IMR-90 (cell line): Measurements from ENCODE around the gene HHIPL1. TPM values are rescaled to one million over a fixed set of nuclear protein-coding genes. Genes with fewer than 3 reads are reported as not detected.

Experiments
- ATAC-seq: fragments of 200-7000 bp; cut with Tn5 transposase; 2 replicates; pipeline ENCODE4 v1.9.1; 2020; ENCODE audit warnings: low read depth, mild to moderate bottlenecking, moderate library complexity
- BruUV-seq: library from RNA; stranded (reverse); fragments of 400-500 nt; replicated peaks from 2 replicates; lab custom pipeline; 2021; lab: Mats Ljungman, UMichigan
- CTCF ChIA-PET: fragments of 300-600 bp; formaldehyde crosslinking; extraction: SDS; loops from one replicate; lab custom pipeline; 2021; ENCODE audit warnings: antibody characterized with exemption; lab: Yijun Ruan, JAX
- POLR2A ChIA-PET: fragments of 300-600 bp; sonication (Branson Sonifier 250); formaldehyde crosslinking; loops from one replicate; lab custom pipeline; 2022; ENCODE audit warnings: antibody characterized with exemption; ENCODE audit not compliant: unreplicated experiment; lab: Charles Lee
- DNase-seq: peaks from one replicate; pipeline ENCODE4 v3.0.0; 2013
- H2AFZ ChIP-seq: replicated peaks from 2 replicates; pipeline ENCODE3; 2013; ENCODE audit warnings: low read length, mild to moderate bottlenecking; ENCODE audit not compliant: poor library complexity
- H2AK5ac ChIP-seq: 2 replicates; pipeline ENCODE4 v1.6.1; 2013; ENCODE audit warnings: low read depth, low read length, inconsistent platforms
- H2AK9ac ChIP-seq: replicated peaks from 2 replicates; pipeline ENCODE3; 2013; ENCODE audit warnings: mild to moderate bottlenecking, low read depth, low read length, moderate library complexity; ENCODE audit not compliant: poor library complexity
- H2BK120ac ChIP-seq: 2 replicates; pipeline ENCODE4 v1.6.1; 2013; ENCODE audit warnings: low read depth, low read length, inconsistent platforms
- H2BK15ac ChIP-seq: 3 replicates; pipeline ENCODE4 v1.6.1; 2013; ENCODE audit warnings: low read depth, low read length, inconsistent platforms
- H2BK20ac ChIP-seq: 2 replicates; pipeline ENCODE4 v1.6.1; 2013; ENCODE audit warnings: low read depth, mild to moderate bottlenecking, inconsistent platforms, low read length, moderate library complexity
- H2BK5ac ChIP-seq: 2 replicates; pipeline ENCODE4 v1.6.1; 2013; ENCODE audit warnings: mild to moderate bottlenecking, low read depth, low read length, inconsistent platforms; ENCODE audit not compliant: poor library complexity, severe bottlenecking
- H3K14ac ChIP-seq: replicated peaks from 2 replicates; pipeline ENCODE4 v1.6.1; 2013; ENCODE audit warnings: low read depth, low read length, inconsistent platforms
- H3K18ac ChIP-seq: 2 replicates; pipeline ENCODE4 v1.6.1; 2013; ENCODE audit warnings: low read depth, low read length, control low read depth
- H3K23ac ChIP-seq: 2 replicates; pipeline ENCODE4 v1.6.1; 2013; ENCODE audit warnings: low read depth, low read length, inconsistent platforms
- H3K27ac ChIP-seq: 2 replicates; pipeline ENCODE4 v1.5.1; 2013; ENCODE audit warnings: mild to moderate bottlenecking, control low read depth, low read length; ENCODE audit not compliant: insufficient read depth
- H3K27me3 ChIP-seq: 2 replicates; pipeline ENCODE4 v1.6.1; 2013; ENCODE audit warnings: low read length; ENCODE audit not compliant: control insufficient read depth, insufficient read depth
- H3K36me3 ChIP-seq: 2 replicates; pipeline ENCODE4 v1.6.1; 2013; ENCODE audit warnings: low read length, mixed read lengths; ENCODE audit not compliant: control insufficient read depth, insufficient read depth
- H3K4ac ChIP-seq: 2 replicates; pipeline ENCODE4 v1.6.1; 2013; ENCODE audit warnings: low read depth, low read length, inconsistent platforms
- H3K4me1 ChIP-seq: 2 replicates; pipeline ENCODE4 v1.6.1; 2013; ENCODE audit warnings: low read length, mixed read lengths; ENCODE audit not compliant: control insufficient read depth, insufficient read depth
- H3K4me2 ChIP-seq: 2 replicates; pipeline ENCODE4 v1.6.1; 2013; ENCODE audit warnings: low read depth, mild to moderate bottlenecking, control low read depth, low read length, moderate library complexity
- H3K4me3 ChIP-seq: 2 replicates; pipeline ENCODE4 v1.5.1; 2013; ENCODE audit warnings: low read depth, mild to moderate bottlenecking, control low read depth, low read length, moderate library complexity; ENCODE audit not compliant: insufficient read depth
- H3K56ac ChIP-seq: 2 replicates; pipeline ENCODE4 v1.6.1; 2013; ENCODE audit warnings: low read length, inconsistent platforms; ENCODE audit not compliant: insufficient read depth; ENCODE audit errors: extremely low read depth
- H3K79me1 ChIP-seq, 2 experiments: 2 replicates each; pipeline ENCODE4 v1.6.1; 2013; ENCODE audit warnings: low read length in 2 of 2, inconsistent platforms in 1 of 2, low read depth in 1 of 2
- H3K9ac ChIP-seq: 2 replicates; pipeline ENCODE4 v1.6.1; 2013; ENCODE audit warnings: low read depth, low read length, control low read depth
- H3K9me1 ChIP-seq: 2 replicates; pipeline ENCODE4 v1.6.1; 2013; ENCODE audit warnings: low read length, inconsistent platforms; ENCODE audit not compliant: insufficient read depth
- H3K9me3 ChIP-seq: 2 replicates; pipeline ENCODE4 v1.6.1; 2013; ENCODE audit warnings: low read length; ENCODE audit not compliant: control insufficient read depth, insufficient read depth
- H4K20me1 ChIP-seq: 2 replicates; pipeline ENCODE4 v1.6.1; 2013; ENCODE audit warnings: low read length, inconsistent platforms; ENCODE audit not compliant: insufficient read depth
- H4K5ac ChIP-seq: 2 replicates; pipeline ENCODE4 v1.6.1; 2013; ENCODE audit warnings: mild to moderate bottlenecking, low read depth, low read length, control low read depth
- H4K8ac ChIP-seq, 2 experiments: 2 replicates each; pipeline ENCODE4 v1.6.1; 2013; ENCODE audit warnings: low read depth in 2 of 2, low read length in 2 of 2, control low read depth in 1 of 2, inconsistent platforms in 1 of 2
- H4K91ac ChIP-seq: 2 replicates; pipeline ENCODE4 v1.6.1; 2013; ENCODE audit warnings: low read depth, low read length, inconsistent platforms; ENCODE audit not compliant: insufficient read depth
- CEBPB ChIP-seq: IDR thresholded peaks from 2 replicates; pipeline ENCODE4 v1.6.1; 2012; ENCODE audit warnings: low read depth, low read length, improper control_type of control experiment
- MXI1 ChIP-seq: IDR thresholded peaks from 2 replicates; pipeline ENCODE4 v1.6.1; 2012; ENCODE audit warnings: low read depth, mild to moderate bottlenecking, low read length, moderate library complexity, borderline replicate concordance
- NFE2L2 ChIP-seq: fragments of 150-350 bp; IDR thresholded peaks from 2 replicates; pipeline ENCODE4 v1.6.1; 2016; ENCODE audit warnings: low read depth, mild to moderate bottlenecking, low read length
- RAD21 ChIP-seq: IDR thresholded peaks from 2 replicates; pipeline ENCODE4 v1.6.1; 2012; ENCODE audit warnings: low read length, improper control_type of control experiment
- RCOR1 ChIP-seq: IDR thresholded peaks from 2 replicates; pipeline ENCODE4 v1.6.1; 2012; ENCODE audit warnings: mild to moderate bottlenecking, low read length, improper control_type of control experiment; ENCODE audit not compliant: insufficient replicate concordance
- RFX5 ChIP-seq: IDR thresholded peaks from 2 replicates; pipeline ENCODE4 v1.8.0; 2012; ENCODE audit warnings: low read depth, mild to moderate bottlenecking, low read length, moderate library complexity
- SMC3 ChIP-seq: fragments of 150-350 bp; IDR thresholded peaks from 2 replicates; pipeline ENCODE4 v1.6.1; 2016; ENCODE audit warnings: low read depth, mild to moderate bottlenecking, antibody characterized with exemption, low read length, moderate library complexity
- WGBS, 2 experiments: methylation state at CpG; one replicate each; pipeline versions ENCODE4 v1.1.5 to v1.1.7; 2013; ENCODE audit warnings: missing lambda C conversion rate in 2 of 2; ENCODE audit not compliant: insufficient read length in 1 of 2; ENCODE audit errors: extremely low coverage in 2 of 2; 5-methylcytosine and 5-hydroxymethylcytosine counted together
- dilution Hi-C: fragments of 300-500 bp; cut with HindIII; formaldehyde crosslinking; loops from one replicate; pipeline ENCODE4 v1.14.3; 2018; ENCODE audit warnings: low sequenced_read_pairs; ENCODE audit not compliant: unreplicated experiment
- in situ Hi-C: fragments of 300-500 bp; cut with MboI; formaldehyde crosslinking; loops from 3 replicates; pipeline ENCODE4 v1.14.3; 2019; ENCODE audit warnings: low sequenced_read_pairs, inconsistent platforms, mixed read lengths
- intact Hi-C: fragments of 100-400 bp; cut with micrococcal nuclease; formaldehyde crosslinking; loops from 2 replicates; pipeline ENCODE4 v1.10.0; 2022
- polyA plus RNA-seq, 3 experiments: library from polyadenylated mRNA; depleted of rRNA; stranded (reverse); fragments of >200 nt; gene quantifications; 2 replicates each; pipeline ENCODE4 v1.2.3, GENCODE V29; 2012; ENCODE audit warnings: low replicate concordance in 1 of 3
- total RNA-seq: library from RNA; depleted of rRNA; stranded (reverse); fragments of >200 nt; gene quantifications from 2 replicates; pipeline ENCODE4 v1.2.3, GENCODE V29; 2012

Gene HHIPL1
- total and polyA plus RNA-seq, 2 of the 4 experiments (the other 2 are of a cell fraction), result 0.65 to 0.72 TPM

DNA sequence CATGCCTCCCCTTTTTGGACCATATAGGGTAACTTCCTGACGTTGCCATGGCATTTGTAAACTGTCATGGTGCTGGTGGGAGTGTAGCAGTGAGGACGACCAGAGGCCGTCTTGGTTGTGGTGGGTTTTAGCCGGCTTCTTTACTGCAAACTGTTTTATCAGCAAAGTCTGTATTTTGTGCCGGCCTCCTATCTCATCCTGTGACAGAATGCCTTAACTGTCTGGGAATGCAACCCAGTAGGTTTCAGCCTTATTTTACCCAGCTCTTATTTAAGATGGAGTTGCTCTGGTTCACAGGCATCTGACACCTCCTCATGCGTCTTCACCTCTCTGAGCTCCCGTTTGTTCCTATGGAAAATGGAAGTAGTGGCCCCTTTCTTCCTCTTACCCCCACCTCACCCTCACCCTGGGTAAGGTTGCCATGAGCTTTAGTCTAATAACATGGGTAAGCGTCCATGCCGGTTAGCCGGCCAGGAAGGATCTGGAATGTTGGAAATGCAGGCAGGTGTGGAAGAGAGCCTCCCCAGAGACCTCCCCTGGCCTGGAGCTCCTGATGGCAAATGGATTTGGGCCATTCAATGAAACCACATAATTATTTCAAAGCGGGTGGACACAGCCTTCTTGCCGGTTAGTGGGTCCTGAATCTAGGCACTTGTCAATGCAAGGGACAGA is 18.6 kb downstream of the HHIPL1 start:
- DNase-seq, result no peak
- no peak overlapping the region for H3K18ac ChIP-seq
- H3K14ac ChIP-seq, result no peak overlapping the region
- no peak overlapping the region for H2BK20ac ChIP-seq
- H3K9me1 ChIP-seq, result peaks cover 6% of the 10 kb centered on the region; the same call in 1 of the 2 replicates
- no peaks in the 10 kb centered on the region for H3K36me3 ChIP-seq
- H2AFZ ChIP-seq, result no peak overlapping the region
- BruUV-seq, result no TSS peak
- H4K8ac ChIP-seq, result no peak overlapping the region
- H3K9me3 ChIP-seq, result no peaks in the 10 kb centered on the region
- H3K56ac ChIP-seq, result no peak overlapping the region
- no peak overlapping the region for H2BK15ac ChIP-seq
- no peak overlapping the region for H3K4ac ChIP-seq
- peaks cover 33% of the 10 kb centered on the region for H3K27me3 ChIP-seq
- H2BK5ac ChIP-seq, result no peak overlapping the region
- H3K27ac ChIP-seq, result no peak overlapping the region
- no peak for ATAC-seq
- in situ Hi-C loops, result no loop called here
- H3K9ac ChIP-seq, result no peak overlapping the region
- no peak overlapping the region for H4K91ac ChIP-seq
- CTCF ChIA-PET, result no interaction called here
- no peak overlapping the region for H3K4me2 ChIP-seq
- H2AK5ac ChIP-seq, result no peak overlapping the region
- no peak overlapping the region for H3K4me3 ChIP-seq
- intact Hi-C loops, result no loop called here
- H2BK120ac ChIP-seq, result no peak overlapping the region
- POLR2A ChIA-PET, result no interaction called here
- no peaks in the 10 kb centered on the region for H3K79me1 ChIP-seq
- dilution Hi-C loops, result no loop called here
- H3K23ac ChIP-seq, result no peak overlapping the region
- no peaks in the 10 kb centered on the region for H4K20me1 ChIP-seq
- no peak overlapping the region for H2AK9ac ChIP-seq
- no peak for TF ChIP-seq MXI1
- TF ChIP-seq RAD21, result no peak
- no peak for TF ChIP-seq NFE2L2
- TF ChIP-seq CEBPB, result no peak
- TF ChIP-seq SMC3, result no peak
- TF ChIP-seq RFX5, result no peak
- no peak for TF ChIP-seq RCOR1
- no peak overlapping the region for H4K5ac ChIP-seq
- no CpG with 5 or more reads among the region's 12 CpGs for WGBS, 2 experiments
- H3K4me1 ChIP-seq, result no peaks in the 10 kb centered on the region; the same call in 1 of the 2 replicates
